Amniotic epithelial cell (primary cell): ENCODE data around the gene STX16.
"Not testable (repeated sequence)": the region's sequence is repeated elsewhere in the genome, so short reads cannot be mapped to it uniquely, and the experiment has no call there.

Source experiments
- DNase-seq: peaks from one replicate; pipeline ENCODE4 v3.0.0-alpha.2; 2010; ENCODE audit warnings: low read depth

Gene STX16

GRCh38 chr20:58636396-58636982, 14.6 kb upstream of the STX16 start:
- DNase-seq, result no peak

- no peak for DNase-seq
Observed at GRCh38 chr20:58636983-58637421, 14.1 kb upstream of the STX16 start.

DNA sequence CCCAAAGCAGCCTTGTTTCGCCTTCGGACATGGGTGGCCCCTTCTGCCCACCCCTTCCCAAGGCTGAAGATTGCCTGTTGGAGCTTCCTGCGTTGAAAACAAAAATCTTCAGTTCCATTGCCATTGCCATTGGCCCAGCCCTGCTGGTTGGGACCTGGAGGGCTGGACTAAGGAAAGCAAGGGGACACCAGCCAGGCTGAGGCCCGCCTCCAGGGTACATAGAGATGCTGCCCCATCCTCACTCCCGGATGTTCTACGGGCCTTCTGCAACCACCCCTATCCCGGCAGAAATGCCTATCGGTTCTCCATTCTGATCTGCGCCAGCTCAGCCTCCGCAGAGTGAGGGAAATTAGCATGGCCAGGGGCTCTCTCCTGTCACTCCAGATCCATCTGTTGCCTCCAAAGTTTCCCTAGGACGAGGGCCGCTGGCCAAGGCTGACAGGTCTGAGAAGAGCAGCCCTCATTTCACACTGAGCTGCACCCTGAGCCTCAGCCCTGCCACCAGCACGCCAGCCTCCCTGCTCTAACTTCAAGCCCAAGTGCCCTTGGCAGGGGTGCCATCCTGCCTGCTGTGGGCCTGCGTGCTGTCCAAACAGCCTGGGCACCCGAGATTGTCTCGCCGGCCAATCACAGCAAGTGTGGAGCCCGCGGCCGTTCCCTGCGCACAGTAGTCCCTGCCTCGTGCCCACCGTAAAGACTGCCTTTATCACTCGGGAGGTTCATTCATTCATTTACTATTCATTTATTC, 13.4 kb upstream of the STX16 start:
- no peak for DNase-seq

GRCh38 chr20:58638467-58639181, 12.5 kb upstream of the STX16 start:
- no peak for DNase-seq

DNA sequence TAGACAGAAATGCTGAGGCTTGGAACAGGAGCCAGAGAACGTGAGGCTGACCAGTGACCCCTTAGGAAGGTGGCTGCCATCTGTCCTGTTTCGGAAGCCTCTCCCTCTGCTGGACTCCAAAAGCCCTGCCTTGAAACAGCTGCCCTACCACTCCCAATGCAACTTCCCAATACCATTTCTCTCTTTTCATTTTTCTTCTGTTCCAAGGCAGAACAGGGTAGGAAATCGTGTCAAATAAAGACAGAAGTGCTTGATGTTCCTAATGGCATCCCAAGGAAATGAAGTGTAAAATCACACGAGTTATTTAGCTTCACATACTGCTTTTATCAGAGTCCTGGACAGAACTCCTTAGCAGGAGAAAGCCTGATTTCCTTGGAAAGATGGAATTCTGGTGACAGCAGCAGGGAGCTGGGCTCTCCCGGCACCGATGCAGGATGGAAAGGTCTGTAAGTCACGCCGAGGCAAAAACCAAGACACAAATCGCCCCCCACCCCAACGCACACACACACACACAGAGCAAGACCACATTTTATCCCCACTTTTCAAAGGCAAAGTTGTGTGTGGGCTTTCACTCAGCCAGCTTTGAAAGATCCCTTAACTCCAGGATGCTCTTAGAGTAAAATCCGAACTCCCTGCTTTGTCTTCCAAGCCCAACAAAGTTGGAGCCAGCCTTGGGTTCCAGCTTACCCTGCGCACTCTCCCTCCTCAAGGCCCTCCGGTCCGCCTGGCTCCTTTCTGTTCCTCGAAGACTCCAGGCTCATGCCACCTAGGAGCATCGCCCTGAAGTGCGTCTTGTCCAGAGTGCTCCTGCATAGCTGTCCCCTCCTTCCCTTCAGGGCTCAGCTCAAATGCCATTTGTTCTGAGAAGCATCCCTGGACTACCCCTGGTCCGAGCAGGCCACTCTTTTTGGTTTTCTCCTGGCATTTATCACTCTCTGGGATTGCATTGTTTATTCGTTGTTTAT, 11.6 kb upstream of the STX16 start:
- DNase-seq, result no peak

DNA sequence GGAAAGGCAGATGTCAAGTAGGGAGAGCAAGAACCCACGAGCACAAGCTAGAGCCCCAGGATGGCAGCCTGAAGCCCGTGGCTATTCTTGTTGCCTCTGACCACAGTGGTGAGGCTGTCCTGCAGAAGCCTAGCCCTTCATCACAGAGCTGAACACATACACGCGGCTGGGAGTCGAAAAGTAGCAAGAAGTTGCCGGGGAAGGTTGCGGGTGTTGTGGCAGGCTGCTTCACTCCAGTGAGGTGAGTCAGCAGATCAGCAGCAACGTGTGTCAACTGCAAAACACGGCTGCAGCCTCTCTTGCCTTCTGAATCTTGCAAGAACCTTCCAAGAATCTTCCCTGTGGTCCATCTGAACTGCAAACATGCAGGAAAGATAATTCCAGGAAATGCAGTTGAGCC, 10.6 kb upstream of the STX16 start:
- DNase-seq, result peak; percentile 95

- no peak for DNase-seq
Observed at GRCh38 chr20:58642441-58642840, 8.6 kb upstream of the STX16 start.

GRCh38 chr20:58642896-58643295, 8.2 kb upstream of the STX16 start:
- DNase-seq, result not testable (repeated sequence)

GRCh38 chr20:58645412-58645968, 5.6 kb upstream of the STX16 start:
- peak; percentile 86 for DNase-seq

- DNase-seq, result no peak
Observed at GRCh38 chr20:58646257-58646656, 4.8 kb upstream of the STX16 start.

DNA sequence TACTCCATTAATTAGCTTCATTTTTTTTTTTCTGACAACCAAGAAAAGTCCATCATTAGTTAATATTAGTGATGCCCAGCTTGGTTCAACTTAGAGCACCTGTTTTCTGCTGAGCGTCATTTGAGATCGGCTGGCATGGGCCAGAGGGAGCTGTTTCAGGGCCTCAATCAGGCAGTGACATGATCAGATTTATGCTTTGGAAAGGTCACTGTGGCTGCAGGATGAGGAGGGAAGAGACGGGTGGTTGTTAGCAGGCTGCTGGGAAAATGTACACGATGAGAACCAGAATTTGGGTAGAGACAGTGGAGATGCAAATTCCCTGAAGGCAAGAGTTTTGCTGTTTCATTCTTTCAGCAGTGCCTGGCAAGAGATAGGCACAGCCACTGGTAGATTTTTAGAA, 4.4 kb upstream of the STX16 start:
- DNase-seq, result no peak

GRCh38 chr20:58647162-58647795, 3.8 kb upstream of the STX16 start:
- DNase-seq, result no peak

DNA sequence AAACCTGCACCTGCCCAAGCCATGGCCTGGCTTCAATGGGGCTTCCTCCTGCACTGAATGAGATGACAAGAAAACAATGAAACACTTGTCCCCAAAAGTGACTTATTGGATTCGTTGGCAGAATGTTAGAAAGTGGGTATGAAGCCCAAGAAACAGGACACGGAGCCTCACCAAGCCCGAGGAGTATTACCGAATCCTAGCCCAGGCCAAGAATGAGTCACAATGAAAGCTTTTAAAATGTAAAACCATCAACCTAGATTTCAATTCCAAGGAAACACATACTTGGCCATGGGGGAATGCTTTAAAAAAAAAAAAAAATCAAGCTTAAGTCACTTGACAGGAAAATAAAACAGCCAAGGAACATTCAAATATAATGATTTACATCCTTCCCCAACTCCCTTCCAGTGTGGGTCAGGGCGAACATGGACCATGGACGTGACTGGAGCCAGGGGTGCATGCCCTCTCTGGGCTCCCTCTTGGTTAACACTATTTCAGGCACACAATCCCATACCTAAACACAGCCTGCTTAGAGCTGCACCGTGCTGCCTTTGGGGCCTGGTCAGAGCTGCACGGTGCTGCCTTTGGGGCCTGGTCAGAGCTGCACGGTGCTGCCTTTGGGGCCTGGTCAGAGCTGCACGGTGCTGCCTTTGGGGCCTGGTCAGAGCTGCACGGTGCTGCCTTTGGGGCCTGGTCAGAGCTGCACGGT, 3.1 kb upstream of the STX16 start:
- DNase-seq, result peak; percentile 83

DNA sequence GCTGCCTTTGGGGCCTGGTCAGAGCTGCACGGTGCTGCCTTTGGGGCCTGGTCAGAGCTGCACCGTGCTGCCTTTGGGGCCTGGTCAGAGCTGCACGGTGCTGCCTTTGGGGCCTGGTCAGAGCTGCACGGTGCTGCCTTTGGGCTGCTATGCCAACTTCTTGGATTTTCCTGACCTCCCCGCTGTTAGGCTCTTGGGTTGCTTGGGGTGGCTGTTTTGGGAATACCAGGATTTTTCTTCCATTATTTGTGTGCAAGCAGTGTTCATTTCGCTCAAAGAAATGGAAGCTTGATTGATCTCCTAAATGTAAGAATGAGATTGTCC, 2.6 kb upstream of the STX16 start:
- not testable (repeated sequence) for DNase-seq

DNA sequence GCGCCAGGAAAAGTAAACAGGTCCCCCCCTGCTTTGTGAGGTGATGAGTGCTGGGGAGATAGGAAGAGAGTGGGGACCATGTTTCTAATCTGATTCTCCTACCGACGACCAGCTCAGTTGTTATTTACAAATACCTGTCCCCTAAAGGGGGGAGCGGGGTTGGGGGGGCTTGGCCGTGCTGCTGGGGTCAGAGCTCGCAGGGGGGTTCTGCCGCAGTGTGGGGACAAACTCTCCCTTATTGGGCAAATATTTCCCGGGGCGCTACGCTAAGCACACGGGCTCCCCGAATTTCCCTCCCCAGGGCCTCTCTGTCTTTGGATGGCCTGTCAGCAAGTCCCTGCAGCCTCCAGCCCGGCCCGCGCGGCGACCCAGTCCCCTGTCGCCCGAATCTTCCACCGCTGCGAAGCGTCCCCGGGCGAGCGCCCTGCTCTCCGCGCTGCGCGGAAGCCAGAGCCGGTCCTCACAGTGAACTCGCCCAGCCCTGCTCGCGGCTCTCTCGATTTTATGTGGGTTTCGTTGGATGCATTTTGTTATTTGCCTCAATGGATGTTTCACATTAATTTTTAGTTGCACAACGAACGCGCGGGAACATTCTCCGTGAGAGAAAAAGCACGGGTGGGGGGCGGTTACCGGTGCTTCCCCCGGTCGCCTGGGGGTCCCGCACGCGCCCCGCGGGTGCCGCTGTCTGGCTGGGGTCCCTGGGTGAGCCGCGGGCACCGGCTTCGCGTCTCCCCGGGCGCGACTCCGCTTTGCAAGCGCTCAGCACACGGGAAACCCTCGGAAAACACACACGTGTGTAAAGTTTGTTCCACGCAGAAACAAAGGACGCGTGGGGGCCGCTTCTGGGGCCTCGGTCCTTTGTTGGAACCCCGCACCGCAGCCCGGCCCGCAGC, 1.5 kb upstream of the STX16 start:
- DNase-seq, result no peak

DNA sequence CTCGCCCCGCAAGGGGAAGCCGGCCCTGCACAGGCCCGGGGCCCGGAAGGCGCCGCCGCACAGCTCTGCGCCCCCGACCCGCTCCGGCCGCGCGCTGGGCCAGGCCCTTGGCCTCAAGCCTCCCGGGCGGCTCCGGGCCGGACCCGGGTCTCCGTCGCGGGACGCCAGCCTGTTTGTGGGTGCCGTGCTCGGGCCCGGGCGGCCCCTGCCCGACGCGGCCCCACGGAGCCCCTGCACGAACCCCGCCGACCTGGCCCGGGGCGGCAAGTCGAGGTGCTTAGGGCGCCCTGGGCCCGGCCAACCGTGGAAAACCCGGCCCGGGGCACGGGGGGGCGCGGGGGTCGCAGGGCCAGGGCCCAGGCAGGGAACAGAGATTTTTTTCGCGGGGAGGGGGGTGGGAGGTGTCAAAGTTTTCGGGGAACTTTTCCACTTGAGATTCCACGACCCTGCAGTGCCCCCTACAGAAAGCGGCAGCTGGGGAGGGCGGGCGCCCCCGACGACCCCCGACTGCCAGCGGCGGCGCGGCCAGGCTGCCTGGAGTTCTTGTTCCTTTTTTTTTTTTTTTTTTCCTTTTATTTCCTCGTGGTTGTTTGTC, 805 bp upstream of the STX16 start:
- DNase-seq, result no peak

DNA sequence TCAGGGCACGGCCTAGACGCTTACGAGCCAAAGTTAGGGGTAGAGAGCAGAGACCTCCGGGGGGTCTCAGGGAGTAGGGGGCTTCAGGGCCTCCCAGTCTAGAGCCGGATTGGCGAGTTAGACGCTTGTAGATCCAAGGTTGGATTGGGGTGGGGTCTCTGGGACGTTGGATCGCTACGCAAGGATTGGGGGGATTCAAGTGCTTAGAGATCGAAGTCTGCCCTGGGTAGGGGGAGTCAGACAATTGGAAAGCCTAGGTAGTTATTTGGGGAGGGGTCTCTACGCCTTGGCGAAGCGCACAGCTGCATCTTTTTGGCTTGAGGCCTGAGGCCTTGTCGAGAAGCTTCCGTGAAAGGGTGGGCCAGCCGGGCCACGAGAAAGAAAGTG, 469 bp downstream of the STX16 start:
- no peak for DNase-seq

DNA sequence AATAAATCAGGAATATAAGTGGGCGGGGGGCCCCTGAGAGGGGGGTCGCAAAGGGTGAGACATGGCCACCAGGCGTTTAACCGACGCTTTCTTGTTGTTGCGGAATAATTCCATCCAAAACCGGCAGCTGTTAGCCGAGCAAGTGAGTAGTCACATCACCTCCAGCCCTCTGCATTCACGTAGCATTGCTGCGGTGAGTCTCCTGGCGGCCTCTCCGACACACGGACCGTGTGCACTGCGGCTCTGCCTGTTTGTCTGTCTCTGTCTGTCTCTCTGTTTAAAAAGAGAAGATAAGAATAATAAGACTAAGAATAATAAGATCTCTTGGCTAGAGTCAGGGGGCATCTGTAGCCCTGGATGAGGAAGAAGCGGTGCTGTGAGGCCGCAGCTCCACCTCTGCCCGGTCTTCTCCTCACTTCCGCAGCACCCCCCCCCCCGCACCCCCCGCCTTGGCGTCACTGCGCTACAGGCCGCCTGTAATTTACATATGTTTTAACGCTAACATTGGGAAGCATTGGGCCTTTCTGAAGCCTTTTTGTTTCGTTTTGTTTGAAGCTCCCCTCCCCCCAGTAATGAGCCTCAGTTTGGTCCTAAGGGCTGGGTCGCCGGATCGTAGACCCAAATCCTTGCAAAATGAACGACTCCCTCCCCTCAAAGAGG, 993 bp downstream of the STX16 start:
- peak; percentile 78 for DNase-seq
